CD14-positive monocyte (primary cell): Measurements from ENCODE around the gene USP30. TPM values are rescaled to one million over a fixed set of nuclear protein-coding genes. Genes with fewer than 3 reads are reported as not detected.

Experiments
- DNase-seq, 3 donors: peaks; one replicate each; pipeline ENCODE4 v3.0.0-alpha.2; 2011 to 2022
- H2AFZ ChIP-seq: 2 replicates; pipeline ENCODE4 v1.6.0; 2012; ENCODE audit warnings: mild to moderate bottlenecking, low read depth, low read length, inconsistent platforms; ENCODE audit not compliant: insufficient read depth, poor library complexity, severe bottlenecking
- H3K27ac ChIP-seq, 2 donors: 1 replicate in 1 of 2; 2 replicates in 1 of 2; pipeline ENCODE4 v1.5.1; 2012 to 2013; ENCODE audit warnings: low read length in 2 of 2, control low read depth in 1 of 2, inconsistent platforms in 1 of 2, low read depth in 1 of 2, mild to moderate bottlenecking in 1 of 2
- H3K27me3 ChIP-seq, 2 donors: one replicate each; pipeline versions ENCODE4 v1.6.0 to v1.6.1; 2011 to 2013; ENCODE audit warnings: low read length in 2 of 2; ENCODE audit not compliant: control insufficient read depth in 2 of 2, insufficient read depth in 2 of 2
- H3K36me3 ChIP-seq, 2 donors: replicated peaks in 1 of 2; 1 replicate in 1 of 2; 2 replicates in 1 of 2; pipeline versions ENCODE4 v1.5.1 to v1.6.1; 2012 to 2013; ENCODE audit warnings: low read length in 2 of 2, control low read depth in 1 of 2, inconsistent platforms in 1 of 2, mild to moderate bottlenecking in 1 of 2; ENCODE audit not compliant: insufficient read depth in 2 of 2, control insufficient read depth in 1 of 2
- H3K4me1 ChIP-seq, 2 donors: 1 replicate in 1 of 2; 2 replicates in 1 of 2; pipeline versions ENCODE4 v1.5.1 to v1.6.1; 2012 to 2013; ENCODE audit warnings: low read length in 2 of 2, control low read depth in 1 of 2, inconsistent platforms in 1 of 2, mild to moderate bottlenecking in 1 of 2, moderate library complexity in 1 of 2; ENCODE audit not compliant: insufficient read depth in 2 of 2, control insufficient read depth in 1 of 2
- H3K4me2 ChIP-seq: replicated peaks from 2 replicates; pipeline ENCODE3; 2012; ENCODE audit warnings: low read length, moderate library complexity, mild to moderate bottlenecking; ENCODE audit not compliant: poor library complexity, severe bottlenecking; ENCODE audit errors: extremely low read depth
- H3K4me3 ChIP-seq, 3 experiments: fragments of 200-600 bp in 1 of 3; sonication (generic) in 1 of 3; replicated peaks in 1 of 3; 1 replicate in 2 of 3; 2 replicates in 1 of 3; pipeline ENCODE4 v1.5.1; 2011 to 2013; ENCODE audit warnings: low read length in 3 of 3, mild to moderate bottlenecking in 3 of 3, control low read depth in 2 of 3, low read depth in 2 of 3, inconsistent platforms in 1 of 3, moderate library complexity in 1 of 3
- H3K79me2 ChIP-seq: 2 replicates; pipeline ENCODE4 v1.6.0; 2012; ENCODE audit warnings: mild to moderate bottlenecking, control low read depth, inconsistent platforms, low read length, moderate library complexity; ENCODE audit not compliant: insufficient read depth
- H3K9ac ChIP-seq: 2 replicates; pipeline ENCODE4 v1.6.0; 2017; ENCODE audit warnings: low read length, mild to moderate bottlenecking; ENCODE audit not compliant: insufficient read depth, poor library complexity, severe bottlenecking
- H3K9me3 ChIP-seq, 2 donors: replicated peaks in 1 of 2; 1 replicate in 1 of 2; 2 replicates in 1 of 2; pipeline versions ENCODE4 v1.5.1 to v1.6.1; 2012 to 2013; ENCODE audit warnings: low read length in 2 of 2, control low read depth in 1 of 2; ENCODE audit not compliant: control insufficient read depth in 1 of 2, insufficient read depth in 1 of 2
- H4K20me1 ChIP-seq: 2 replicates; pipeline ENCODE4 v1.6.0; 2012; ENCODE audit warnings: mild to moderate bottlenecking, low read length, control low read depth, moderate library complexity; ENCODE audit not compliant: insufficient read depth
- H3K27ac Mint-ChIP-seq, 7 donors: one replicate each; pipeline ENCODE4 v1.8.0; 2020; ENCODE audit warnings: mild to moderate bottlenecking in 7 of 7, mixed read lengths in 7 of 7, moderate library complexity in 6 of 7, inconsistent platforms in 2 of 7
- H3K27me3 Mint-ChIP-seq, 3 donors: one replicate each; pipeline ENCODE4 v1.8.0; 2021 to 2022; ENCODE audit warnings: low read depth in 3 of 3, mild to moderate bottlenecking in 3 of 3, mixed read lengths in 3 of 3, moderate library complexity in 3 of 3, inconsistent platforms in 1 of 3
- H3K36me3 Mint-ChIP-seq, 2 donors: one replicate each; pipeline ENCODE4 v1.8.0; 2020; ENCODE audit warnings: mixed read lengths in 2 of 2, inconsistent platforms in 1 of 2, mild to moderate bottlenecking in 1 of 2
- H3K4me1 Mint-ChIP-seq: one replicate; pipeline ENCODE4 v1.8.0; 2020; ENCODE audit warnings: mild to moderate bottlenecking, mixed read lengths
- H3K4me3 Mint-ChIP-seq, 2 donors: one replicate each; pipeline ENCODE4 v1.8.0; 2020; ENCODE audit warnings: mild to moderate bottlenecking in 2 of 2, mixed read lengths in 2 of 2, moderate library complexity in 1 of 2
- H3K9me3 Mint-ChIP-seq, 7 donors: one replicate each; pipeline ENCODE4 v1.8.0; 2020 to 2022; ENCODE audit warnings: mixed read lengths in 7 of 7, mild to moderate bottlenecking in 6 of 7, moderate library complexity in 6 of 7, inconsistent platforms in 2 of 7
- CTCF ChIP-seq: fragments of 200-600 bp; IDR thresholded peaks from one replicate; pipeline ENCODE4 v1.8.0; 2022; ENCODE audit warnings: antibody characterized with exemption, mild to moderate bottlenecking
- WGBS: methylation state at CpG from one replicate; pipeline ENCODE4 v1.1.5; 2013; ENCODE audit warnings: missing lambda C conversion rate; ENCODE audit not compliant: insufficient coverage; 5-methylcytosine and 5-hydroxymethylcytosine counted together
- intact Hi-C, 2 donors: fragments of 100-400 bp; cut with micrococcal nuclease; formaldehyde crosslinking; loops; one replicate each; pipeline versions ENCODE4 v1.15.0 to v1.15.1; 2023
- polyA plus RNA-seq, 3 donors: library from polyadenylated mRNA; depleted of rRNA in 1 of 3; unstranded in 2 of 3; stranded (reverse) in 1 of 3; fragments of 300-500 nt in 2 of 3; fragments of >200 nt in 1 of 3; fragmentation: Illumina TruSeq in 2 of 3; gene quantifications; 1 replicate in 2 of 3; 2 replicates in 1 of 3; pipeline ENCODE4 v1.2.3, GENCODE V29; 2012 to 2021

Gene USP30
- polyA plus RNA-seq, 3 donors: 4.5 to 8.2 (median 6.8) TPM

DNA sequence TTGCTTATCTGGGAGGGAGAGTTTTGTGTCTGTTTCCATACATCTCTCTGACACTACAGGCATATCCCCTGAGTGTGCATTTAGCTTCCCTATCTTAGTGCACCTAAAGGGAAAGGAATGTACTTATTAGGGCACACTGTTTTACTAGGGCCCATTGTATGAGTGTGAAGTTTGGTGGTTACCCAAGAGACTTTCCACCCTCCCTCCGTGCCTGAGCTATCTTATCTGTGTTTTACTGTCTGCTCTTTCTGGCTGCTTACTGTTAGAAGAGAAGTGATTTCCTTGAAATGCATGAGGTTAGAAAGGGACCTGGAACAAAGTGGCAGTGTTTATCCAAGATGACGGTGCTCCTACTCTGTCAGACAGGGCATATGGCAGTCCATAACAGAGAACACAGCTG lies 23.0 kb upstream of the USP30 start:
- Mint-ChIP-seq H3K36me3 (no peaks in the 10 kb centered on the region), H3K4me3 (no peak overlapping the region), H3K27ac (no peak overlapping the region), H3K4me1 (no peaks in the 10 kb centered on the region), H3K27me3 (peaks cover 0 to 15% (median 12%) of the 10 kb centered on the region in 3 donors), H3K9me3 (peaks cover 0 to 3% (median 0%) of the 10 kb centered on the region in 7 donors)
- Histone ChIP-seq H3K27ac (no peak overlapping the region), H3K4me1 (no peaks in the 10 kb centered on the region), H4K20me1 (no peaks in the 10 kb centered on the region), H3K79me2 (no peaks in the 10 kb centered on the region), H3K36me3 (no peaks in the 10 kb centered on the region), H3K4me2 (no peak overlapping the region), H3K27me3 (no peaks in the 10 kb centered on the region), H3K9me3 (no peaks in the 10 kb centered on the region), H3K9ac (no peak overlapping the region), H3K4me3 (no peak overlapping the region), H2AFZ (no peak overlapping the region)
- no peak for TF ChIP-seq CTCF
- no CpG with 5 or more reads among the region's 2 CpGs for WGBS
- DNase-seq: no peak
- intact Hi-C loops: no loop called here

DNA sequence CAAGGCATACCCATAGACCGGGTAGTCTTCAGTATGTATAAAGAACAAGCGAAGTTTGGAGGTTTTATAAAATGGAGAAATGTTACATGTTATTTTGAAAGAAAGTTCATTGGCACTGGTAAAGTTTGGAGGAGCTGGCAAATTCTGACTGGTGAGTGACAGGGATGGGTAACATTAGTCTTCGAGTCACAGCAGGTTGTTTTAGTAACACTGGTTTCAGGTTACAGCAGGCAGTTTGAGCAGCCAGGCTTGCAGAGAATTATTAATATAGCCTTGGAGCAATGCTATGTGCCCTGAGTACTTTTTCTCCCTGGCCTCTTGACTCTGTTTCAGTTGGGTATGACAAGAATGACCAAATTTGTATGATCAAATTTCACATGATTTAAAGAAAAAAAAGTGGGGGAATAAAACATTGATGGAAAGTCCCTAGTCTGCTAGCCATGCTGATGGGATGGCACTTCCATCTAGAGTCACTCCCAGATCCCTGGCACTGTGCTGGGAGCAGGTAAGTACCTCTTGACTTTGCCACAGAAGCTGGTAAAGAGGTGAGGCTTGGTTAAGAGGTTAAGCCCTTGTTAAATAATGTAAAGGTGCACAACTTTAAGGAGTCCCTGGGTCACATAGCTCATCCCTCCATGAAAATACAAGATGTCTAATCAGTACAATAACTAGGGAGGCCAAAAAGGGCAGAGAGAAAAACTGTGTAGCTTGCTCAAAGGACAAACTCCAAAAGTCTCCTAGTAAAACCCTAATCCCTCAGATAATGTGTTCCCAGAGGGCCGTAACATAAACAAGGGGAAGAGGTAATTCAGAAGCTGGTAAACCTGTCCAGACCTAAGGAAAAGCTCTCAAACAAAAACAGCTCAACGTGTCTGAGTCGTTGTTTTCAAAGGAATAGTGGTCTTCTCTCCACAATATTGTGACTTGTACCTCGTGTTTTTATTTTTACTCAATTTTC lies 18.9 kb upstream of the USP30 start:
- Mint-ChIP-seq H3K36me3 (no peaks in the 10 kb centered on the region), H3K9me3 (peaks cover 2 to 21% (median 4%) of the 10 kb centered on the region in 7 donors), H3K27me3 (peaks cover 4 to 19% (median 14%) of the 10 kb centered on the region in 3 donors), H3K27ac (no peak overlapping the region), H3K4me3 (no peak overlapping the region), H3K4me1 (no peaks in the 10 kb centered on the region)
- no peak overlapping the region for H3K27ac ChIP-seq
- no peak overlapping the region for H3K4me3 ChIP-seq
- H3K36me3 ChIP-seq: no peaks in the 10 kb centered on the region
- TF ChIP-seq CTCF: no peak
- H3K9me3 ChIP-seq: peaks cover 0 to 2% of the 10 kb centered on the region in 2 donors
- H2AFZ ChIP-seq: no peak overlapping the region
- H3K4me2 ChIP-seq: no peak overlapping the region
- DNase-seq: no peak
- no peaks in the 10 kb centered on the region for H3K27me3 ChIP-seq
- H3K79me2 ChIP-seq: no peaks in the 10 kb centered on the region
- H3K4me1 ChIP-seq: no peaks in the 10 kb centered on the region
- no peaks in the 10 kb centered on the region for H4K20me1 ChIP-seq
- no peak overlapping the region for H3K9ac ChIP-seq
- intact Hi-C loops: no loop called here
- 100% methylated on average over 2 of the region's 7 CpGs for WGBS
